GM10248 (cell line): Measurements from ENCODE around the gene SOS1.

Experiments used
- CTCF ChIA-PET: fragments of 300-600 bp; sonication (Branson Sonifier 250); formaldehyde crosslinking; extraction: SDS; loops from one replicate; lab custom pipeline; 2021; ENCODE audit warnings: antibody characterized with exemption; lab: Yijun Ruan, JAX
- POLR2A ChIA-PET: fragments of 350-650 bp; sonication (Branson Sonifier 250); formaldehyde crosslinking; extraction: SDS; loops from one replicate; lab custom pipeline; 2020; ENCODE audit warnings: antibody characterized with exemption; lab: Yijun Ruan, JAX
- DNase-seq: peaks from one replicate; pipeline ENCODE4 v3.0.0; 2012; ENCODE audit errors: extremely low spot score
- CTCF ChIP-seq: IDR thresholded peaks from 2 replicates; pipeline ENCODE4 v1.5.1; 2012; ENCODE audit warnings: mild to moderate bottlenecking, low read depth; ENCODE audit errors: extremely low read depth, missing control alignments, control extremely low read depth

SOS1 gene

GRCh38 chr2:39109537-39109936, 11.3 kb downstream of the SOS1 start:
- POLR2A ChIA-PET, result interaction anchor here (0.6 to 1.9 kb wide), 2 partner anchors 15 to 366 kb away, joined by 3 to 6 read pairs; no protein-coding TSS in a partner anchor
- no peak for TF ChIP-seq CTCF
- DNase-seq, result no peak
- CTCF ChIA-PET, result interaction anchor here (0.7 to 2.2 kb wide), 7 partner anchors 11 to 119 kb away, joined by 3 to 18 read pairs (median 4); partner anchors contain the start of gene SOS1

- CTCF ChIA-PET, result interaction anchor here (1.2 to 2.2 kb wide), 7 partner anchors 10 to 120 kb away, joined by 3 to 18 read pairs (median 4); partner anchors contain the start of gene SOS1
- DNase-seq, result no peak
- POLR2A ChIA-PET, result interaction anchor here (1.9 kb wide), 1 partner anchor 16 kb away, joined by 6 read pairs; no protein-coding TSS in a partner anchor
- TF ChIP-seq CTCF, result no peak
Observed at GRCh38 chr2:39108377-39108776, 12.5 kb downstream of the SOS1 start.

GRCh38 chr2:39107724-39108273, 13.1 kb downstream of the SOS1 start:
- no peak for TF ChIP-seq CTCF
- ChIA-PET POLR2A (no interaction called here), CTCF (interaction anchor here (1.0 to 2.2 kb wide), 5 partner anchors 9 to 49 kb away, joined by 3 to 10 read pairs (median 4); no protein-coding TSS in a partner anchor)
- no peak for DNase-seq

GRCh38 chr2:39107156-39107555, 13.7 kb downstream of the SOS1 start:
- DNase-seq, result no peak
- no peak for TF ChIP-seq CTCF
- ChIA-PET CTCF (interaction anchor here (1.0 to 1.5 kb wide), 2 partner anchors 11 to 48 kb away, joined by 3 to 4 read pairs; no protein-coding TSS in a partner anchor), POLR2A (no interaction called here)

- TF ChIP-seq CTCF, result no peak
- no peak for DNase-seq
- ChIA-PET POLR2A (no interaction called here), CTCF (interaction anchor here (0.8 to 1.7 kb wide), 5 partner anchors 11 to 129 kb away, joined by 3 to 4 read pairs (median 3); no protein-coding TSS in a partner anchor)
Observed at GRCh38 chr2:39099870-39100728, 20.8 kb downstream of the SOS1 start.

- no peak for DNase-seq
- ChIA-PET CTCF (interaction anchor here (1.1 to 1.7 kb wide), 4 partner anchors 12 to 130 kb away, joined by 3 to 4 read pairs (median 4); no protein-coding TSS in a partner anchor), POLR2A (interaction anchor here (0.6 kb wide), 1 partner anchor 78 kb away, joined by 8 read pairs; no protein-coding TSS in a partner anchor)
- TF ChIP-seq CTCF, result no peak
Observed at GRCh38 chr2:39099310-39099869, 21.5 kb downstream of the SOS1 start.
